IPS DF 4.7 (cell line): ENCODE measurements around the gene ADI1.

Experiments
- DNase-seq: peaks from one replicate; pipeline ENCODE4 v3.0.0-alpha.2; 2013; ENCODE audit warnings: low spot score; ENCODE audit errors: extremely low read depth

The ADI1 gene

GRCh38 chr2:3481736-3482362 lies 37.5 kb downstream of the ADI1 start:
- DNase-seq = no peak

GRCh38 chr2:3481011-3481400 lies 38.3 kb downstream of the ADI1 start:
- DNase-seq = no peak

GRCh38 chr2:3480352-3481010 lies 38.9 kb downstream of the ADI1 start:
- DNase-seq = no peak

GRCh38 chr2:3479430-3480320 lies 39.7 kb downstream of the ADI1 start:
- no peak for DNase-seq

- no peak for DNase-seq
Observed at GRCh38 chr2:3478846-3479385, 40.4 kb downstream of the ADI1 start.

- DNase-seq = no peak
Observed at GRCh38 chr2:3476985-3477327, 42.4 kb downstream of the ADI1 start.

- DNase-seq = no peak
Observed at GRCh38 chr2:3476321-3476984, 42.9 kb downstream of the ADI1 start.

- no peak for DNase-seq
Observed at GRCh38 chr2:3475771-3476170, 43.6 kb downstream of the ADI1 start.

GRCh38 chr2:3472966-3473365 lies 46.4 kb downstream of the ADI1 start:
- no peak for DNase-seq

GRCh38 chr2:3472296-3472695 lies 47.0 kb downstream of the ADI1 start:
- DNase-seq = no peak

- no peak for DNase-seq
Observed at GRCh38 chr2:3470856-3471737, 48.2 kb downstream of the ADI1 start.

- no peak for DNase-seq
Observed at GRCh38 chr2:3470166-3470651, 49.1 kb downstream of the ADI1 start.

GRCh38 chr2:3469486-3469885 lies 49.8 kb downstream of the ADI1 start:
- no peak for DNase-seq

GRCh38 chr2:3468296-3468988 lies 50.9 kb downstream of the ADI1 start:
- DNase-seq = no peak

- DNase-seq = no peak
Observed at GRCh38 chr2:3467654-3468053, 51.7 kb downstream of the ADI1 start.

GRCh38 chr2:3466966-3467365 lies 52.4 kb downstream of the ADI1 start:
- DNase-seq = no peak

GRCh38 chr2:3466482-3466863 lies 52.9 kb downstream of the ADI1 start:
- DNase-seq = no peak

GRCh38 chr2:3465844-3466481 lies 53.4 kb downstream of the ADI1 start:
- DNase-seq = no peak

- DNase-seq = no peak
Observed at GRCh38 chr2:3465328-3465727, 54.0 kb downstream of the ADI1 start.
